Sigmoid colon (tissue), 4 donors: ENCODE data around the gene SLC30A2.

Experiments
- POLR2AphosphoS5 ChIP-seq, 4 donors: sonication (generic); formaldehyde crosslinking; IDR thresholded peaks; one replicate each; pipeline ENCODE4 v1.6.1; 2017; ENCODE audit warnings: antibody characterized with exemption in 4 of 4
- TF ChIP-seq, protein P1 (sequence below), 4 experiments: fragments of 450-650 bp in 3 of 4; fragments of 200-600 bp in 1 of 4; IDR thresholded peaks; one replicate each; pipeline ENCODE4 v1.5.1; 2016 to 2019; ENCODE audit warnings: antibody characterized with exemption in 4 of 4, mild to moderate bottlenecking in 3 of 4, moderate library complexity in 2 of 4

DNA sequence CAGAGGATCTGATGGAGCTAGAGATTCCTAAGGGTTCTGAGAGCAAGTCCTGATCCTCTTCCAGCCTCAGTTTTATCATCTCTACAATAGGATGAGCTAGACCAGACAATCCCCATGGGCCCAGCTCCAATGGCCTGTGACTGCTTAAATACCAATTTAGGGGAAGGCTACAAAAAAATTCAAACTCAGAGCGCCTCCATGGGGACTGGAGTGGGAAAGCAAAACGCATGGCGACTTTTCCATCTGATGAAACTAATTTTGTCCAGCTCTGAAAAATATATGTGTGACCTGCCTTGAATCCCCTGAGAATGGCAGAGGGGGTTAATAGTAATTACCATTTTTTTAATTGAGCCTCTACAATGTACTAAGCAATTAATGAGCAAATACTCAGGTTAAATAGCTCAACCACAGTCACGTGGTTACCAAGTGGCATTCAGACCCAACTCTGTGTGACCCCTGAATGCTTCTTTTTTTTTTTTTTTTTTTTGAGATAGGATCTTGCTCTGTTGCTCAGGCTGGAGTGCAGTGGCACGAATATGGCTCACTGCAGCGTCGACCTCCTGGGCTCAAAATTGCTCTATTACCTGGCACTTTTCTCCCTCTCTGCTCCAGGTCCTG, 15.9 kb downstream of the SLC30A2 start:
- TF ChIP-seq POLR2AphosphoS5 (IDR thresholded peaks at IDR 0.05), result no peak
- TF ChIP-seq, protein P1, sequence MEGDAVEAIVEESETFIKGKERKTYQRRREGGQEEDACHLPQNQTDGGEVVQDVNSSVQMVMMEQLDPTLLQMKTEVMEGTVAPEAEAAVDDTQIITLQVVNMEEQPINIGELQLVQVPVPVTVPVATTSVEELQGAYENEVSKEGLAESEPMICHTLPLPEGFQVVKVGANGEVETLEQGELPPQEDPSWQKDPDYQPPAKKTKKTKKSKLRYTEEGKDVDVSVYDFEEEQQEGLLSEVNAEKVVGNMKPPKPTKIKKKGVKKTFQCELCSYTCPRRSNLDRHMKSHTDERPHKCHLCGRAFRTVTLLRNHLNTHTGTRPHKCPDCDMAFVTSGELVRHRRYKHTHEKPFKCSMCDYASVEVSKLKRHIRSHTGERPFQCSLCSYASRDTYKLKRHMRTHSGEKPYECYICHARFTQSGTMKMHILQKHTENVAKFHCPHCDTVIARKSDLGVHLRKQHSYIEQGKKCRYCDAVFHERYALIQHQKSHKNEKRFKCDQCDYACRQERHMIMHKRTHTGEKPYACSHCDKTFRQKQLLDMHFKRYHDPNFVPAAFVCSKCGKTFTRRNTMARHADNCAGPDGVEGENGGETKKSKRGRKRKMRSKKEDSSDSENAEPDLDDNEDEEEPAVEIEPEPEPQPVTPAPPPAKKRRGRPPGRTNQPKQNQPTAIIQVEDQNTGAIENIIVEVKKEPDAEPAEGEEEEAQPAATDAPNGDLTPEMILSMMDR (IDR thresholded peaks at IDR 0.05), result no peak
